Measurements from ENCODE around the gene ARIH1. TPM values are rescaled to one million over a fixed set of nuclear protein-coding genes. Genes with fewer than 3 reads are reported as not detected.

Gene ARIH1
- total and polyA plus RNA-seq, 10 donors: 14.8 to 171 (median 62.7) TPM

GRCh38 chr15:72481015-72481659 is 7.0 kb downstream of the ARIH1 start:
- Histone ChIP-seq H3K9me3 (peaks cover 0 to 6% (median 2%) of the 10 kb centered on the region in 8 donors), H3K27me3 (replicated peaks in 1 of 7) (no peaks in the 10 kb centered on the region), H3K4me1 (peaks cover 40 to 97% (median 85%) of the 10 kb centered on the region in 6 donors), H3K36me3 (peaks cover 0 to 50% (median 9%) of the 10 kb centered on the region in 6 donors), H3K4me3 (no peak overlapping the region), H3K27ac (no peak overlapping the region)
- TF ChIP-seq POLR2A (IDR thresholded peaks at IDR 0.05) (no peak), CTCF (IDR thresholded peaks at IDR 0.05 in 8 of 11, conservative IDR thresholded peaks at IDR 0.05 in 3 of 11) (no peak), POLR2AphosphoS5 (IDR thresholded peaks at IDR 0.05) (no peak)
- WGBS, 5 donors: 83 to 92% (median 85%) methylated on average over 3 of the region's 3 CpGs
- no peak for DNase-seq
- intact Hi-C loops (cut with DNase I; ENCODE audit: low total_unique reads): no loop called here

DNA sequence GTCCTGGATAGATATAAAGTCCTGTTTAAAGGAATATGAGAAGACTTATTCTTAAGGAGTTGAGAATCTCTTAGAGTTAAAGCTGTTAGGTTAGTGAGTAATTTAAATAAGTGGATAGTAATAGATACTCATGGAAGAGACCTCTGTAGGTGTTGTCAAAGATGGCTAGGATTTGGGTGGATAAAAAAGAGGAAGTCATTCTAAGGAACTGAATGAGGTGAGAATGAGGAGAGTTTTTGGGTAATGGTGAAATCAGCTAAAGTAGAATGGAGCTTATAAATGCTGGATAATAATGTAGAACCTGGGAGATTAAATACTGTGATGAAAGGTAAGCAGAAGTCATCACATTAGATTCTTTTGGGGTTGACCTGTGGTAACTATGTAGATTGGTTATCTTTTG is 8.1 kb downstream of the ARIH1 start:
- Histone ChIP-seq H3K4me3 (no peak overlapping the region), H3K4me1 (peaks cover 29 to 97% (median 80%) of the 10 kb centered on the region in 6 donors), H3K27me3 (replicated peaks in 1 of 7) (no peaks in the 10 kb centered on the region), H3K9me3 (peaks cover 0 to 6% (median 2%) of the 10 kb centered on the region in 8 donors), H3K27ac (no peak overlapping the region), H3K36me3 (peaks cover 0 to 45% (median 9%) of the 10 kb centered on the region in 6 donors)
- intact Hi-C loops (cut with DNase I; ENCODE audit: low total_unique reads): no loop called here
- no peak for DNase-seq
- TF ChIP-seq POLR2A (IDR thresholded peaks at IDR 0.05) (no peak), CTCF (IDR thresholded peaks at IDR 0.05 in 8 of 11, conservative IDR thresholded peaks at IDR 0.05 in 3 of 11) (no peak), POLR2AphosphoS5 (IDR thresholded peaks at IDR 0.05) (no peak)

DNA sequence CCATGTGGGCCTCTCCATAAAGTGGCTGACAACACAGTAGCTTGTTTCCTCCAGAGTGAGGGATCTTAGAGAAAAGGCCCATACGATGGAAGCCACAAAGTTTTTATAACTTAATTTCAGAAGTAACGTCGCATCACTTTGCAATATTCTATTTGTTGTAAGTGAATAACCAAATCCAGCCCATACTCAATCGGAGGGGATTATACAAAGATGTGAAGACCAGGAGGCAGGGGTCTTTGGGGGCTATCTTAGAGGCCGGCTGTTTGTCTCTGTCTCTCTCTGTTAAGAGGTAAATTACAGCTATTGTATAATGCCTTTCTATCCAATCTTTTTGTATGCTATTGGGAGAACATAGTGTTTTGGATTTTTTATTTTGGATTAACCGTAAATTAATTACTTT is 9.1 kb downstream of the ARIH1 start:
- peaks cover 20 to 97% (median 80%) of the 10 kb centered on the region in 6 donors for H3K4me1 ChIP-seq
- WGBS, 5 donors: 89 to 95% (median 92%) methylated on average over 6 of the region's 6 CpGs
- no peak overlapping the region for H3K4me3 ChIP-seq
- peaks cover 0 to 37% (median 6%) of the 10 kb centered on the region in 6 donors for H3K36me3 ChIP-seq
- H3K9me3 ChIP-seq: peaks cover 0 to 6% (median 2%) of the 10 kb centered on the region in 8 donors
- no peak for DNase-seq
- H3K27ac ChIP-seq: no peak overlapping the region
- H3K27me3 ChIP-seq (replicated peaks in 1 of 7): no peaks in the 10 kb centered on the region
- intact Hi-C loops (cut with DNase I; ENCODE audit: low total_unique reads): no loop called here
- no peak for TF ChIP-seq CTCF (IDR thresholded peaks at IDR 0.05 in 8 of 11, conservative IDR thresholded peaks at IDR 0.05 in 3 of 11)
- no peak for TF ChIP-seq POLR2A (IDR thresholded peaks at IDR 0.05)
- no peak for TF ChIP-seq POLR2AphosphoS5 (IDR thresholded peaks at IDR 0.05)

DNA sequence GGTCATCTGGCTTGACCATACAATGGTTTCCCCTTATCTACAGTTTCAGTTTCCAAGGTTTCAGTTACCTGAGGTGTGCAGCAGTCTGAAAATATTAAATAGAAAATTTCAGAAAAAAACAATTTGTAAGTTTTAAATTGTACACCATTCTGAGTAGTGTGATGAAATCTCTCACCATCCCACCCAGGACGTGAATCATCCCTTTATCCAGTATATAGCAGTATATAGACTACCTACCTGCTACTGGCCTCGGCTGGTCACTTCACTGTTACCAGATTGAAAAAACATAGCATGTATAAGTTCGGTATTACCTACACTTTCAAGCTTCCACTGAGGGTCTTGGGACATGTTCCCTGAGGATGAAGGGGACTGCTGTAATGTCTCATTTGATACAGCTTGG is 12.0 kb downstream of the ARIH1 start:
- intact Hi-C loops (cut with DNase I; ENCODE audit: low total_unique reads): no loop called here
- WGBS, 5 donors: 81 to 94% (median 89%) methylated on average over 3 of the region's 3 CpGs
- TF ChIP-seq CTCF (IDR thresholded peaks at IDR 0.05 in 8 of 11, conservative IDR thresholded peaks at IDR 0.05 in 3 of 11) (no peak), POLR2AphosphoS5 (IDR thresholded peaks at IDR 0.05) (no peak), POLR2A (IDR thresholded peaks at IDR 0.05) (no peak)
- Histone ChIP-seq H3K4me1 (peaks cover 17 to 97% (median 78%) of the 10 kb centered on the region in 6 donors), H3K36me3 (peaks cover 0 to 14% (median 0%) of the 10 kb centered on the region in 6 donors), H3K27ac (no peak overlapping the region), H3K9me3 (peaks cover 0 to 6% (median 2%) of the 10 kb centered on the region in 8 donors), H3K27me3 (replicated peaks in 1 of 7) (no peaks in the 10 kb centered on the region), H3K4me3 (no peak overlapping the region)
- no peak for DNase-seq

All from spleen (tissue), 11 donors.